SK-N-SH (cell line): ENCODE measurements around the gene IFI6. TPM values are rescaled to one million over a fixed set of nuclear protein-coding genes. Genes with fewer than 3 reads are reported as not detected.

Experiments used
- CTCF ChIA-PET: fragments of 300-600, 350-600 bp; formaldehyde crosslinking; extraction: SDS; loops from one replicate; lab custom pipeline; 2021; lab: Yijun Ruan, JAX
- POLR2A ChIA-PET: fragments of 350-600 bp; sonication (Branson Sonifier 250); formaldehyde crosslinking; extraction: SDS; loops from one replicate; lab custom pipeline; 2020; ENCODE audit warnings: antibody characterized with exemption, inconsistent platforms; lab: Yijun Ruan, JAX
- DNase-seq: peaks from one replicate; pipeline ENCODE4 v3.0.0; 2012
- H2AFZ ChIP-seq: fragments of 200-600 bp; sonication (generic); 2 replicates; pipeline ENCODE4 v1.8.1; 2016; ENCODE audit warnings: antibody characterized with exemption, mild to moderate bottlenecking, low read depth
- H3F3A ChIP-seq: fragments of 200-600 bp; sonication (generic); replicated peaks from 2 replicates; pipeline ENCODE3; 2016; ENCODE audit warnings: antibody characterized with exemption, mild to moderate bottlenecking; ENCODE audit not compliant: insufficient read depth
- H3K27ac ChIP-seq, 2 experiments: fragments of 200-500 bp in 1 of 2; fragments of 200-600 bp in 1 of 2; sonication (Bioruptor generic) in 1 of 2; sonication (generic), shearing (Covaris generic) in 1 of 2; 2 replicates each; pipeline versions ENCODE4 v1.5.1 to v1.6.1; 2014 to 2016; ENCODE audit warnings: low read depth in 2 of 2, inconsistent platforms in 1 of 2, low read length in 1 of 2, mild to moderate bottlenecking in 1 of 2, mixed read lengths in 1 of 2
- H3K27me3 ChIP-seq: fragments of 200-600 bp; sonication (generic), shearing (Covaris generic); 2 replicates; pipeline ENCODE4 v1.6.1; 2016; ENCODE audit warnings: mixed run types; ENCODE audit not compliant: insufficient read depth
- H3K36me3 ChIP-seq, 2 experiments: fragments of 200-500 bp in 1 of 2; fragments of 200-600 bp in 1 of 2; sonication (Bioruptor generic) in 1 of 2; sonication (generic) in 1 of 2; replicated peaks in 1 of 2; 2 replicates each; pipeline versions ENCODE3 to v1.5.1; 2014 to 2016; ENCODE audit warnings: low read length in 1 of 2, mild to moderate bottlenecking in 1 of 2; ENCODE audit not compliant: insufficient read depth in 2 of 2, control insufficient read depth in 1 of 2
- H3K4me1 ChIP-seq, 2 experiments: fragments of 200-500 bp in 1 of 2; fragments of 200-600 bp in 1 of 2; sonication (Bioruptor generic) in 1 of 2; sonication (generic), shearing (Covaris generic) in 1 of 2; 2 replicates each; pipeline versions ENCODE4 v1.5.1 to v1.6.1; 2014 to 2016; ENCODE audit warnings: low read depth in 1 of 2, low read length in 1 of 2, mixed run types in 1 of 2; ENCODE audit not compliant: insufficient read depth in 2 of 2, control insufficient read depth in 1 of 2
- H3K4me2 ChIP-seq: fragments of 200-600 bp; sonication (generic), shearing (Covaris generic); 2 replicates; pipeline ENCODE4 v1.6.1; 2017; ENCODE audit warnings: mixed run types
- H3K4me3 ChIP-seq, 2 experiments: fragments of 200-500 bp in 1 of 2; fragments of 200-600 bp in 1 of 2; sonication (Bioruptor generic) in 1 of 2; sonication (generic), shearing (Covaris generic) in 1 of 2; 2 replicates each; pipeline versions ENCODE4 v1.5.1 to v1.8.1; 2014 to 2016; ENCODE audit warnings: low read depth in 2 of 2, inconsistent platforms in 1 of 2, low read length in 1 of 2, mild to moderate bottlenecking in 1 of 2, mixed read lengths in 1 of 2, moderate library complexity in 1 of 2
- H3K79me2 ChIP-seq: fragments of 200-600 bp; sonication (generic); 2 replicates; pipeline ENCODE4 v1.8.1; 2017; ENCODE audit warnings: mild to moderate bottlenecking; ENCODE audit not compliant: insufficient read depth
- H3K9ac ChIP-seq: fragments of 200-600 bp; sonication (generic); 2 replicates; pipeline ENCODE4 v1.6.1; 2017; ENCODE audit warnings: mixed run types
- H3K9me2 ChIP-seq: fragments of 200-600 bp; sonication (generic); 2 replicates; pipeline ENCODE4 v1.6.1; 2017; ENCODE audit warnings: mixed run types
- H3K9me3 ChIP-seq: fragments of 200-600 bp; sonication (generic); 2 replicates; pipeline ENCODE4 v1.6.1; 2017; ENCODE audit warnings: mixed run types, mild to moderate bottlenecking, moderate library complexity
- H4K20me1 ChIP-seq: fragments of 200-600 bp; sonication (generic); 2 replicates; pipeline ENCODE4 v1.6.1; 2017; ENCODE audit warnings: mild to moderate bottlenecking, mixed run types; ENCODE audit not compliant: insufficient read depth
- CHD2 ChIP-seq: fragments of 150-350 bp; IDR thresholded peaks from 2 replicates; pipeline ENCODE4 v1.6.1; 2018; ENCODE audit warnings: low read length; ENCODE audit not compliant: partially characterized antibody
- EP300 ChIP-seq, 2 experiments: IDR thresholded peaks; 2 replicates each; pipeline versions ENCODE4 v1.4.0 to v1.6.1; 2012; ENCODE audit warnings: borderline replicate concordance in 1 of 2, low read depth in 1 of 2, low read length in 1 of 2
- FOXJ3 ChIP-seq: sonication (generic); formaldehyde crosslinking; IDR thresholded peaks from 2 replicates; pipeline ENCODE4 v1.5.1; 2020; ENCODE audit warnings: mild to moderate bottlenecking, missing genetic modification reagents
- FOXM1 ChIP-seq: IDR thresholded peaks from 2 replicates; pipeline ENCODE4 v1.4.0; 2012; ENCODE audit warnings: low read depth, mild to moderate bottlenecking
- GABPA ChIP-seq: IDR thresholded peaks from 2 replicates; pipeline ENCODE4 v1.4.0; 2012; ENCODE audit warnings: low read depth, mild to moderate bottlenecking
- GATA2 ChIP-seq: sonication (generic); formaldehyde crosslinking; IDR thresholded peaks from 2 replicates; pipeline ENCODE4 v1.5.0; 2020; ENCODE audit warnings: mild to moderate bottlenecking, missing genetic modification reagents
- JUND ChIP-seq: IDR thresholded peaks from 2 replicates; pipeline ENCODE4 v1.4.0; 2012
- NFIC ChIP-seq: IDR thresholded peaks from 2 replicates; pipeline ENCODE4 v1.4.0; 2012; ENCODE audit warnings: borderline replicate concordance
- NRF1 ChIP-seq: IDR thresholded peaks from 2 replicates; pipeline ENCODE4 v1.6.1; 2012; ENCODE audit warnings: low read depth, mild to moderate bottlenecking, low read length
- RAD21 ChIP-seq: IDR thresholded peaks from 2 replicates; pipeline ENCODE4 v1.6.1; 2012; ENCODE audit warnings: mild to moderate bottlenecking, low read length
- RCOR1 ChIP-seq: fragments of 150-350 bp; IDR thresholded peaks from 2 replicates; pipeline ENCODE4 v1.6.1; 2017; ENCODE audit warnings: antibody characterized with exemption, low read length
- RFX5 ChIP-seq: IDR thresholded peaks from 2 replicates; pipeline ENCODE4 v1.6.1; 2012; ENCODE audit warnings: mild to moderate bottlenecking, improper control_type of control experiment, low read length
- RXRA ChIP-seq: IDR thresholded peaks from 2 replicates; pipeline ENCODE4 v1.4.0; 2012; ENCODE audit warnings: low read depth, mild to moderate bottlenecking, borderline replicate concordance
- SIN3A ChIP-seq: IDR thresholded peaks from 2 replicates; pipeline ENCODE4 v1.6.1; 2012; ENCODE audit warnings: low read depth, mild to moderate bottlenecking, low read length, moderate library complexity, borderline replicate concordance
- TAF1 ChIP-seq: IDR thresholded peaks from 2 replicates; pipeline ENCODE4 v1.6.1; 2012; ENCODE audit warnings: low read depth, mild to moderate bottlenecking, low read length, moderate library complexity, borderline replicate concordance
- TCF12 ChIP-seq: IDR thresholded peaks from 2 replicates; pipeline ENCODE4 v1.4.0; 2012
- TEAD4 ChIP-seq: IDR thresholded peaks from 2 replicates; pipeline ENCODE4 v1.4.0; 2012; ENCODE audit warnings: mild to moderate bottlenecking, borderline replicate concordance; ENCODE audit not compliant: insufficient read depth
- WGBS: methylation state at CpG from one replicate; pipeline ENCODE4 v1.1.6; 2017; ENCODE audit warnings: low lambda C conversion rate; 5-methylcytosine and 5-hydroxymethylcytosine counted together
- polyA plus RNA-seq, 3 experiments: library from polyadenylated mRNA; depleted of rRNA; stranded (reverse); fragments of >200 nt; gene quantifications; 2 replicates each; pipeline ENCODE4 v1.2.3, GENCODE V29; 2012
- TF ChIP-seq, protein P1 (sequence below): fragments of 200-600 bp; sonication (generic); IDR thresholded peaks from 2 replicates; pipeline ENCODE4 v1.6.1; 2017; ENCODE audit warnings: antibody characterized with exemption, mild to moderate bottlenecking, moderate library complexity
- TF ChIP-seq, protein P2 (sequence below): IDR thresholded peaks from 2 replicates; pipeline ENCODE4 v1.4.0; 2012; ENCODE audit warnings: low read depth, borderline replicate concordance
- TF ChIP-seq, protein P3 (sequence below): fragments of 150-350 bp; IDR thresholded peaks from 2 replicates; pipeline ENCODE4 v1.6.1; 2017; ENCODE audit warnings: antibody characterized with exemption, low read length, low read depth, borderline replicate concordance
- TF ChIP-seq, protein P4 (sequence below): IDR thresholded peaks from 2 replicates; pipeline ENCODE4 v1.4.0; 2012; ENCODE audit warnings: low read depth
- TF ChIP-seq, protein P5 (sequence below): IDR thresholded peaks from 2 replicates; pipeline ENCODE4 v1.4.0; 2012; ENCODE audit warnings: low read depth, borderline replicate concordance

Gene IFI6
- polyA plus RNA-seq, 1 of the 3 experiments (the other 2 are of a cell fraction): 35.6 TPM

DNA sequence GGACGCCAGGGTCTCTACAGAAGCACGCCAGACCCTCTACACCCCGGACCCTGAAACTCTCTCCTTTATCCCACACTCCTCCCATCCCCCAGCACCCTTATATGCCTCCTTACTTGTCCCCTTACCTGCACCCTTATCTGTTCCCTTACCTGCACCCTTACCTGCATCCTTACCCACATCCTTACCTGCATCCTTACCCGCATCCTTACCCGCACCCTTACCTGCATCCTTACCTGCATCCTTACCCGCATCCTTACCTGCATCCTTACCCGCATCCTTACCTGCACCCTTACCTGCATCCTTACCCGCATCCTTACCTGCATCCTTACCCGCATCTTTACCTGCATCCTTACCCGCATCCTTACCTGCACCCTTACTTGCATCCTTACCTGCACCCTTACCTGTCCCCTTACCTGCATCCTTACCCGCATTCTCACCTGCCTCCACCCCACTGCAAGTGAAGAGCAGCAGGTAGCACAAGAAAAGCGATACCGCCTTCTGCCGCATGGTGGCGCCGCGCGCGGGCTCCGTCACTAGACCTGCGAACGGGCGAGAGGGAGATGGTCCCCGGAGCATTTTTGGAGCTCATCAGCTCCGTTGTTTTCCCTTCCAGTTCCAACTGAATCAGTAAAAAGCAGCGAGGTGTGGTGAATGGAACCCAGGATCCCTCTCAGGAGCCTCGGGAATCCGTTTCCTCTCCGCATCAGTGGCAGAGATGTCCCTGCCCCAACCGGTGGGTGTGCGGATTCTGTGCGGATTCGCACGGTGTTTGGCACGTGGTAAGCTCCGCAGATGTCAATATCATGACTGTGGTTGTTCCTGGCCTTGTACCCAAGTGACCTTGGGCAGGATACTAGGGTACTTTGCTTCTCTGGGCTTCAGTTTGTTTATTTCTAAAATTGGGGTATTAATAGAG, 2.9 kb downstream of the IFI6 start (continued):
- no peak for TF ChIP-seq RFX5
- no peak for TF ChIP-seq EP300 (IDR thresholded peaks at IDR 0.05; ENCODE audit: borderline replicate concordance in 1 of 2, low read depth in 1 of 2, low read length in 1 of 2)
- no peak for TF ChIP-seq FOXJ3 (CRISPR knock-in tag)
- no peak for TF ChIP-seq RXRA
- TF ChIP-seq SIN3A: no peak
- TF ChIP-seq FOXM1: no peak
- no peak for TF ChIP-seq RCOR1
- no peak for TF ChIP-seq GATA2 (CRISPR knock-in tag)
- TF ChIP-seq, protein P1, sequence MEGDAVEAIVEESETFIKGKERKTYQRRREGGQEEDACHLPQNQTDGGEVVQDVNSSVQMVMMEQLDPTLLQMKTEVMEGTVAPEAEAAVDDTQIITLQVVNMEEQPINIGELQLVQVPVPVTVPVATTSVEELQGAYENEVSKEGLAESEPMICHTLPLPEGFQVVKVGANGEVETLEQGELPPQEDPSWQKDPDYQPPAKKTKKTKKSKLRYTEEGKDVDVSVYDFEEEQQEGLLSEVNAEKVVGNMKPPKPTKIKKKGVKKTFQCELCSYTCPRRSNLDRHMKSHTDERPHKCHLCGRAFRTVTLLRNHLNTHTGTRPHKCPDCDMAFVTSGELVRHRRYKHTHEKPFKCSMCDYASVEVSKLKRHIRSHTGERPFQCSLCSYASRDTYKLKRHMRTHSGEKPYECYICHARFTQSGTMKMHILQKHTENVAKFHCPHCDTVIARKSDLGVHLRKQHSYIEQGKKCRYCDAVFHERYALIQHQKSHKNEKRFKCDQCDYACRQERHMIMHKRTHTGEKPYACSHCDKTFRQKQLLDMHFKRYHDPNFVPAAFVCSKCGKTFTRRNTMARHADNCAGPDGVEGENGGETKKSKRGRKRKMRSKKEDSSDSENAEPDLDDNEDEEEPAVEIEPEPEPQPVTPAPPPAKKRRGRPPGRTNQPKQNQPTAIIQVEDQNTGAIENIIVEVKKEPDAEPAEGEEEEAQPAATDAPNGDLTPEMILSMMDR: peak; percentile 73
- TF ChIP-seq, protein P2, sequence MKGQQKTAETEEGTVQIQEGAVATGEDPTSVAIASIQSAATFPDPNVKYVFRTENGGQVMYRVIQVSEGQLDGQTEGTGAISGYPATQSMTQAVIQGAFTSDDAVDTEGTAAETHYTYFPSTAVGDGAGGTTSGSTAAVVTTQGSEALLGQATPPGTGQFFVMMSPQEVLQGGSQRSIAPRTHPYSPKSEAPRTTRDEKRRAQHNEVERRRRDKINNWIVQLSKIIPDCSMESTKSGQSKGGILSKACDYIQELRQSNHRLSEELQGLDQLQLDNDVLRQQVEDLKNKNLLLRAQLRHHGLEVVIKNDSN: 0 out of 2 replicates have a peak, but pooled peaks have one; percentile 26
- no peak for TF ChIP-seq TCF12
- no peak for TF ChIP-seq TAF1
- no peak for TF ChIP-seq NFIC

DNA sequence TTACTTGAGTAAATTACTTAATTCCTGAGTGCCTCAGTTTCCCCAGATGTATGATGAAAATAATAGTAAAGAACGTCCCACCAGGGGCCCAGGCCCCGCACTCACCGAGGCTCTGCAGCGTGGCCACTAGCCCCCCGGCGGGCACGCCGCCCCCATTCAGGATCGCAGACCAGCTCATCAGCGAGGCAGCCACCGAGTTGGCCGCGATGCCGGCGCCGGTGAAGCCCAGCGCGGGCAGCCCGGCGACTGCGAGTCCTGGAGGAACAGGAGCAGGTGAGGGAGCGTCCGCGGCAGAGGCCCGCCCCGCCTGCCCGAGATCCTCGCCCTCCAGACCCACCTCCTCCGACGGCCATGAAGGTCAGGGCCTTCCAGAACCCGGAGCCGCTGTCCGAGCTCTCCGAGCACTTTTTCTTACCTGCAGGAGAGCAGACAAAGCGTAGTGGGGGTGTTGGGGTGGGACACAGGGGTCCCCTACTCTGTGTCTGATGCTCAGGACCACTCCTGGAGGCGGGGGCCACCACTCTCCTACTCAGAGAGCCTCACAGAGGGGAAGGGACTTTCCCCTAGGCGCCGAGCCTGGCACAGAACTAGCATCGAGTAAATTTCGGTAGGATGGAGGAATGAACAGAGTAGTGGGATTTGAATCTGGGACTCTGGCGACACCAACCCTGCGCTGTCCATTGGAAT, 3.7 kb downstream of the IFI6 start:
- Histone ChIP-seq H3K4me1 (peaks cover 6 to 20% of the 10 kb centered on the region in 2 experiments; a peak in 3 of 4 replicates), H3F3A (peaks cover 10% of the 10 kb centered on the region), H3K27ac (no peak overlapping the region), H3K9me2 (no peaks in the 10 kb centered on the region), H3K27me3 (no peaks in the 10 kb centered on the region), H3K9ac (no peak overlapping the region), H3K4me2 (no peak overlapping the region), H3K9me3 (no peaks in the 10 kb centered on the region), H3K4me3 (no peak overlapping the region), H2AFZ (no peak overlapping the region), H3K79me2 (no peaks in the 10 kb centered on the region), H4K20me1 (no peaks in the 10 kb centered on the region), H3K36me3 (no peaks in the 10 kb centered on the region)
- 66% methylated on average over 11 of the region's 42 CpGs for WGBS
- ChIA-PET POLR2A (no interaction called here), CTCF (interaction anchor here (0.6 to 18.4 kb wide), 8 partner anchors 11 to 102 kb away, joined by 3 to 526 read pairs (median 4); partner anchors contain the start of genes AHDC1 and FAM76A)
- no peak for DNase-seq
- TF ChIP-seq, protein P3, sequence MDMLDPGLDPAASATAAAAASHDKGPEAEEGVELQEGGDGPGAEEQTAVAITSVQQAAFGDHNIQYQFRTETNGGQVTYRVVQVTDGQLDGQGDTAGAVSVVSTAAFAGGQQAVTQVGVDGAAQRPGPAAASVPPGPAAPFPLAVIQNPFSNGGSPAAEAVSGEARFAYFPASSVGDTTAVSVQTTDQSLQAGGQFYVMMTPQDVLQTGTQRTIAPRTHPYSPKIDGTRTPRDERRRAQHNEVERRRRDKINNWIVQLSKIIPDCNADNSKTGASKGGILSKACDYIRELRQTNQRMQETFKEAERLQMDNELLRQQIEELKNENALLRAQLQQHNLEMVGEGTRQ: no peak
- TF ChIP-seq NRF1 (no peak), GABPA (no peak), EP300 (IDR thresholded peaks at IDR 0.05; ENCODE audit: borderline replicate concordance in 1 of 2, low read depth in 1 of 2, low read length in 1 of 2) (no peak), RAD21 (no peak), TEAD4 (no peak), CHD2 (no peak), GATA2 (CRISPR knock-in tag) (no peak), RXRA (no peak), JUND (no peak)
- TF ChIP-seq, protein P4, sequence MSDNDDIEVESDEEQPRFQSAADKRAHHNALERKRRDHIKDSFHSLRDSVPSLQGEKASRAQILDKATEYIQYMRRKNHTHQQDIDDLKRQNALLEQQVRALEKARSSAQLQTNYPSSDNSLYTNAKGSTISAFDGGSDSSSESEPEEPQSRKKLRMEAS: no peak
- TF ChIP-seq, protein P2: no peak
- TF ChIP-seq, protein P5, sequence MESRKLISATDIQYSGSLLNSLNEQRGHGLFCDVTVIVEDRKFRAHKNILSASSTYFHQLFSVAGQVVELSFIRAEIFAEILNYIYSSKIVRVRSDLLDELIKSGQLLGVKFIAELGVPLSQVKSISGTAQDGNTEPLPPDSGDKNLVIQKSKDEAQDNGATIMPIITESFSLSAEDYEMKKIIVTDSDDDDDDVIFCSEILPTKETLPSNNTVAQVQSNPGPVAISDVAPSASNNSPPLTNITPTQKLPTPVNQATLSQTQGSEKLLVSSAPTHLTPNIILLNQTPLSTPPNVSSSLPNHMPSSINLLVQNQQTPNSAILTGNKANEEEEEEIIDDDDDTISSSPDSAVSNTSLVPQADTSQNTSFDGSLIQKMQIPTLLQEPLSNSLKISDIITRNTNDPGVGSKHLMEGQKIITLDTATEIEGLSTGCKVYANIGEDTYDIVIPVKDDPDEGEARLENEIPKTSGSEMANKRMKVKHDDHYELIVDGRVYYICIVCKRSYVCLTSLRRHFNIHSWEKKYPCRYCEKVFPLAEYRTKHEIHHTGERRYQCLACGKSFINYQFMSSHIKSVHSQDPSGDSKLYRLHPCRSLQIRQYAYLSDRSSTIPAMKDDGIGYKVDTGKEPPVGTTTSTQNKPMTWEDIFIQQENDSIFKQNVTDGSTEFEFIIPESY: no peak
